K562 (cell line): ENCODE results near the gene R3HDM1. TPM values are rescaled to one million over a fixed set of nuclear protein-coding genes. Genes with fewer than 3 reads are reported as not detected.

Source experiments
- BRCA1 ChIP-seq, 2 experiments: fragments of 450-650 bp in 1 of 2; sonication (generic) in 1 of 2; formaldehyde crosslinking in 1 of 2; IDR thresholded peaks; 2 replicates each; pipeline versions ENCODE4 v1.5.0 to v1.6.1; 2017 to 2020; ENCODE audit warnings: mild to moderate bottlenecking in 1 of 2, missing genetic modification reagents in 1 of 2
- CBX2 ChIP-seq: fragments of 200-600 bp; sonication (generic); IDR thresholded peaks from one replicate; pipeline ENCODE4 v1.6.1; 2012; ENCODE audit warnings: mild to moderate bottlenecking, low read length, inconsistent platforms; ENCODE audit not compliant: insufficient read depth, poor library complexity, severe bottlenecking
- ELF2 ChIP-seq: fragments of 250-450 bp; sonication (Bioruptor Pico); IDR thresholded peaks from 2 replicates; pipeline ENCODE4 v1.5.0; 2021; ENCODE audit warnings: mild to moderate bottlenecking
- ERF ChIP-seq: fragments of 450-650 bp; formaldehyde crosslinking; IDR thresholded peaks from 2 replicates; pipeline ENCODE4 v1.4.0; 2020; ENCODE audit warnings: mild to moderate bottlenecking, mixed read lengths
- FIP1L1 ChIP-seq: fragments of 200-400 bp; formaldehyde crosslinking; IDR thresholded peaks from 2 replicates; pipeline ENCODE4 v1.6.1; 2018; ENCODE audit warnings: mild to moderate bottlenecking, low read depth, low read length; ENCODE audit not compliant: poor library complexity, severe bottlenecking
- FOSL1 ChIP-seq: fragments of 200-800 bp; sonication (Bioruptor generic); conservative IDR thresholded peaks from 2 replicates; pipeline ENCODE4 v1.6.1; 2016; ENCODE audit warnings: missing genetic modification characterization, missing compliant biosample characterization
- GTF2A2 ChIP-seq: IDR thresholded peaks from 2 replicates; pipeline ENCODE4 v1.6.1; 2016; ENCODE audit warnings: mild to moderate bottlenecking, missing genetic modification characterization, missing compliant biosample characterization
- HEY1 ChIP-seq: fragments of 250-450 bp; sonication (Bioruptor Pico); IDR thresholded peaks from 2 replicates; pipeline ENCODE4 v1.5.0; 2020; ENCODE audit warnings: mild to moderate bottlenecking, moderate library complexity, borderline replicate concordance
- KHSRP ChIP-seq: fragments of 450-650 bp; IDR thresholded peaks from 2 replicates; pipeline ENCODE4 v1.6.1; 2017
- LCOR ChIP-seq: sonication (generic); formaldehyde crosslinking; IDR thresholded peaks from 2 replicates; pipeline ENCODE4 v1.8.0; 2022; ENCODE audit warnings: mild to moderate bottlenecking, missing genetic modification reagents
- NCOA1 ChIP-seq: fragments of 450-650 bp; IDR thresholded peaks from 2 replicates; pipeline ENCODE4 v1.6.1; 2016; ENCODE audit warnings: low read depth
- NUFIP1 ChIP-seq: fragments of 450-650 bp; IDR thresholded peaks from 2 replicates; pipeline ENCODE4 v1.6.1; 2018; ENCODE audit not compliant: partially characterized antibody
- RB1 ChIP-seq: fragments of 450-650 bp; IDR thresholded peaks from 2 replicates; pipeline ENCODE4 v1.6.1; 2017; ENCODE audit warnings: low read depth, mild to moderate bottlenecking
- RBFOX2 ChIP-seq: fragments of 200-400 bp; formaldehyde crosslinking; IDR thresholded peaks from 2 replicates; pipeline ENCODE4 v1.6.1; 2017; ENCODE audit warnings: low read depth, mild to moderate bottlenecking, low read length, moderate library complexity
- U2AF2 ChIP-seq: fragments of 200-400 bp; formaldehyde crosslinking; optimal IDR thresholded peaks from 2 replicates; pipeline ENCODE3; 2017; ENCODE audit warnings: low read depth, mild to moderate bottlenecking, low read length
- ZNF347 ChIP-seq: fragments of 450-650 bp; formaldehyde crosslinking; IDR thresholded peaks from 2 replicates; pipeline ENCODE4 v1.4.0; 2020; ENCODE audit warnings: low read depth, mild to moderate bottlenecking, moderate library complexity
- ZSCAN32 ChIP-seq: fragments of 450-650 bp; formaldehyde crosslinking; IDR thresholded peaks from 2 replicates; pipeline ENCODE4 v1.4.0; 2020; ENCODE audit warnings: mild to moderate bottlenecking, moderate library complexity
- polyA plus RNA-seq, 8 experiments: library from polyadenylated mRNA; depleted of rRNA in 4 of 8; stranded (reverse) in 5 of 8; unstranded in 3 of 8; fragments of >200 nt; fragmentation: Nextera tagmentation in 2 of 8; fragmentation: Illumina TruSeq in 1 of 8; extraction: Ambion mirVana in 2 of 8; extraction: Trizol in 1 of 8; gene quantifications; 2 replicates each; pipeline versions ENCODE4 v1.2.1 to v1.2.3, GENCODE V29; 2011 to 2014; ENCODE audit warnings: inconsistent platforms in 1 of 8, missing spikeins in 1 of 8
- total RNA-seq, 7 experiments: library from RNA; depleted of rRNA in 6 of 7; stranded (reverse); fragments of >200 nt in 6 of 7; fragmentation: Illumina TruSeq in 2 of 7; extraction: Trizol in 2 of 7; gene quantifications; 2 replicates each; pipeline versions ENCODE4 v1.2.1 to v1.2.3, GENCODE V29; 2011 to 2021; ENCODE audit warnings: low replicate concordance in 1 of 7
- TF ChIP-seq, protein P1 (sequence below): sonication (generic); formaldehyde crosslinking; IDR thresholded peaks from 2 replicates; pipeline ENCODE4 v1.8.0; 2022; ENCODE audit warnings: mild to moderate bottlenecking, missing genetic modification reagents, borderline replicate concordance
- TF ChIP-seq, protein P2 (sequence below): conservative IDR thresholded peaks from 2 replicates; pipeline ENCODE4 v1.6.1; 2011; ENCODE audit warnings: low read depth, mild to moderate bottlenecking, low read length; ENCODE audit not compliant: control insufficient read depth
- TF ChIP-seq, protein P3 (sequence below): fragments of 450-650 bp; IDR thresholded peaks from 2 replicates; pipeline ENCODE4 v1.6.1; 2016; ENCODE audit warnings: mild to moderate bottlenecking

R3HDM1 gene
- total and polyA plus RNA-seq, 9 of the 15 experiments (the other 6 are each of a cell fraction or from before 2014, with no cell fraction given): 12.4 to 89.4 (median 31.0) TPM

DNA sequence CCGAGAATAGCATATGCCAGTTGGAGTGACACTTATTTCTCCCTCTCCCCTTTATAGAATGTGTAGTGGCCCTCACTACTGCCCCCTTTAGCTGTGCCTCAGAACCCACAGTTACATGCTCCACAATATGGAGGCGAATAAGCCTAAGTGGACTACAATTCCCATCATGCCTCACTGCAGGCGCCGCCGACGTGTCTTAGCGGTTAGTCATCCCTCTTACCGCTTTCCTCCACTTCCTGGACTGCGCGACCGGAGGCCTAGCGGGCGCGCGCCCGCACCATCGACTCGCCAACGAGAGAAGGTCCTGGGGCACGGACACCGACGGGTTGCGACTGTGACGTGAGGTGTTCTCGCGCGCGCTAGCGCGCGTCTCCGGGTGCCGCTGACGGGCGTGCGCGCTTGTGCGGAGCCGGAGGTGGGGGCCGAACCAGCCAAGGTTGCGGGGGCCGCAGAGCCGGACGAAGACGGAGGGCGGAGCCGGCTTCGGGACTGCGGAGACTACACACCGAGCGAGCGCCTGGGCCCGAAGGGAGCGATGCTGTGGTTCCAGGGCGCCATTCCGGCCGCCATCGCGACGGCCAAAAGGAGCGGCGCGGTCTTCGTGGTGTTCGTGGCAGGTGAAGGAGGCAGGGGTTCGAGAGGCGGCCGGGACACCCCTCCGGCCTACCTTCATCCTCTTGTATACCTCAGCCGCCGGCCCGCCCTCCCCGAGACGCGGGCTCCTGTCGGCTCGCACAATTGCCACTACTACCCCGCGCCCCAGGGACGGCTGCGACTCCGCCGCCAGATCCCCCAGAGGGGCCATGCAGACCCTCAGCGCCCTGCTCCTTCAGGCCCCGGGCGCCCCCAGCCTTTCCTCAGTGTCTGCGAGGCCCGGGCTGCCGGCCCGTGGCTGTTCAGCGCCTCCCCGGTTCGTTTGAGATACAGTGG, 210.4 kb downstream of the R3HDM1 start, which contains the start of gene UBXN4 (continued):
- peak; percentile 90 for TF ChIP-seq LCOR
- peak; percentile 73; the same call in 1 of the 2 replicates for TF ChIP-seq RB1
- TF ChIP-seq, protein P1, sequence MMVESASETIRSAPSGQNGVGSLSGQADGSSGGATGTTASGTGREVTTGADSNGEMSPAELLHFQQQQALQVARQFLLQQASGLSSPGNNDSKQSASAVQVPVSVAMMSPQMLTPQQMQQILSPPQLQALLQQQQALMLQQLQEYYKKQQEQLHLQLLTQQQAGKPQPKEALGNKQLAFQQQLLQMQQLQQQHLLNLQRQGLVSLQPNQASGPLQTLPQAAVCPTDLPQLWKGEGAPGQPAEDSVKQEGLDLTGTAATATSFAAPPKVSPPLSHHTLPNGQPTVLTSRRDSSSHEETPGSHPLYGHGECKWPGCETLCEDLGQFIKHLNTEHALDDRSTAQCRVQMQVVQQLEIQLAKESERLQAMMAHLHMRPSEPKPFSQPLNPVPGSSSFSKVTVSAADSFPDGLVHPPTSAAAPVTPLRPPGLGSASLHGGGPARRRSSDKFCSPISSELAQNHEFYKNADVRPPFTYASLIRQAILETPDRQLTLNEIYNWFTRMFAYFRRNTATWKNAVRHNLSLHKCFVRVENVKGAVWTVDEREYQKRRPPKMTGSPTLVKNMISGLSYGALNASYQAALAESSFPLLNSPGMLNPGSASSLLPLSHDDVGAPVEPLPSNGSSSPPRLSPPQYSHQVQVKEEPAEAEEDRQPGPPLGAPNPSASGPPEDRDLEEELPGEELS (CRISPR knock-in tag): 0 out of 2 replicates have a peak, but pooled peaks have one; percentile 36
- TF ChIP-seq ERF (CRISPR knock-in tag): peak; percentile 81; the same call in 1 of the 2 replicates
- TF ChIP-seq FOSL1 (tag): peak; percentile 97
- TF ChIP-seq NCOA1: no peak; the same call in 1 of the 2 replicates
- TF ChIP-seq RBFOX2: peak; percentile 95
- TF ChIP-seq ELF2 (CRISPR knock-in tag): peak; percentile 91
- 0 out of 2 replicates have a peak, but pooled peaks have one; percentile 13 for TF ChIP-seq ZSCAN32 (CRISPR knock-in tag)
- TF ChIP-seq FIP1L1: no peak
- TF ChIP-seq CBX2: no peak
- TF ChIP-seq HEY1 (CRISPR knock-in tag): no peak
- TF ChIP-seq U2AF2: no peak
- TF ChIP-seq GTF2A2 (tag): 0 out of 2 replicates have a peak, but pooled peaks have one; percentile 44
- TF ChIP-seq, protein P2, sequence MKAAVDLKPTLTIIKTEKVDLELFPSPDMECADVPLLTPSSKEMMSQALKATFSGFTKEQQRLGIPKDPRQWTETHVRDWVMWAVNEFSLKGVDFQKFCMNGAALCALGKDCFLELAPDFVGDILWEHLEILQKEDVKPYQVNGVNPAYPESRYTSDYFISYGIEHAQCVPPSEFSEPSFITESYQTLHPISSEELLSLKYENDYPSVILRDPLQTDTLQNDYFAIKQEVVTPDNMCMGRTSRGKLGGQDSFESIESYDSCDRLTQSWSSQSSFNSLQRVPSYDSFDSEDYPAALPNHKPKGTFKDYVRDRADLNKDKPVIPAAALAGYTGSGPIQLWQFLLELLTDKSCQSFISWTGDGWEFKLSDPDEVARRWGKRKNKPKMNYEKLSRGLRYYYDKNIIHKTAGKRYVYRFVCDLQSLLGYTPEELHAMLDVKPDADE: peak; percentile 88; the same call in 1 of the 2 replicates
- TF ChIP-seq KHSRP: no peak
- TF ChIP-seq NUFIP1: no peak
- TF ChIP-seq ZNF347 (CRISPR knock-in tag): no peak
- TF ChIP-seq, protein P3, sequence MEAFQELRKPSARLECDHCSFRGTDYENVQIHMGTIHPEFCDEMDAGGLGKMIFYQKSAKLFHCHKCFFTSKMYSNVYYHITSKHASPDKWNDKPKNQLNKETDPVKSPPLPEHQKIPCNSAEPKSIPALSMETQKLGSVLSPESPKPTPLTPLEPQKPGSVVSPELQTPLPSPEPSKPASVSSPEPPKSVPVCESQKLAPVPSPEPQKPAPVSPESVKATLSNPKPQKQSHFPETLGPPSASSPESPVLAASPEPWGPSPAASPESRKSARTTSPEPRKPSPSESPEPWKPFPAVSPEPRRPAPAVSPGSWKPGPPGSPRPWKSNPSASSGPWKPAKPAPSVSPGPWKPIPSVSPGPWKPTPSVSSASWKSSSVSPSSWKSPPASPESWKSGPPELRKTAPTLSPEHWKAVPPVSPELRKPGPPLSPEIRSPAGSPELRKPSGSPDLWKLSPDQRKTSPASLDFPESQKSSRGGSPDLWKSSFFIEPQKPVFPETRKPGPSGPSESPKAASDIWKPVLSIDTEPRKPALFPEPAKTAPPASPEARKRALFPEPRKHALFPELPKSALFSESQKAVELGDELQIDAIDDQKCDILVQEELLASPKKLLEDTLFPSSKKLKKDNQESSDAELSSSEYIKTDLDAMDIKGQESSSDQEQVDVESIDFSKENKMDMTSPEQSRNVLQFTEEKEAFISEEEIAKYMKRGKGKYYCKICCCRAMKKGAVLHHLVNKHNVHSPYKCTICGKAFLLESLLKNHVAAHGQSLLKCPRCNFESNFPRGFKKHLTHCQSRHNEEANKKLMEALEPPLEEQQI: no peak
- no peak for TF ChIP-seq BRCA1 (IDR thresholded peaks at IDR 0.05)
- TF ChIP-seq BRCA1 (CRISPR knock-in tag; IDR thresholded peaks at IDR 0.05): no peak
